ENCODE data around the gene DHX15.

GRCh38 chr4:24510091-24510490, 74.3 kb downstream of the DHX15 start:
- TF ChIP-seq CTCF (tag by site-specific recombination; IDR thresholded peaks at IDR 0.05) = no peak
- no peak for TF ChIP-seq ZBTB44 (tag by site-specific recombination; IDR thresholded peaks at IDR 0.05)
- no peak for TF ChIP-seq ZNF24 (tag by site-specific recombination; IDR thresholded peaks at IDR 0.05)
- TF ChIP-seq ZBTB1 (tag by site-specific recombination; IDR thresholded peaks at IDR 0.05) = no peak
- no peak for TF ChIP-seq ZNF48 (tag by site-specific recombination; IDR thresholded peaks at IDR 0.05)
- TF ChIP-seq ZNF791 (tag by site-specific recombination; IDR thresholded peaks at IDR 0.05) = no peak
- no peak for TF ChIP-seq ZBTB48 (tag by site-specific recombination; IDR thresholded peaks at IDR 0.05)
- no peak for TF ChIP-seq ZBTB7A (tag by site-specific recombination; IDR thresholded peaks at IDR 0.05; ENCODE audit: low read depth)
- TF ChIP-seq PBX3 (CRISPR knock-in tag; IDR thresholded peaks at IDR 0.05) = no peak
- no peak for TF ChIP-seq ZNF529 (tag by site-specific recombination; IDR thresholded peaks at IDR 0.05; ENCODE audit: insufficient replicate concordance)
- TF ChIP-seq ZNF561 (tag by site-specific recombination; IDR thresholded peaks at IDR 0.05; ENCODE audit: borderline replicate concordance) = no peak
- no peak for TF ChIP-seq ZSCAN30 (tag by site-specific recombination; IDR thresholded peaks at IDR 0.05)

Data from HEK293 (cell line).